Liver (tissue), 9 donors: ENCODE measurements around the gene BCL10. TPM values are rescaled to one million over a fixed set of nuclear protein-coding genes. Genes with fewer than 3 reads are reported as not detected.

ENCODE experiments used
- DNase-seq: peaks from one replicate; pipeline ENCODE4 v3.0.0-alpha.2; 2017; ENCODE audit warnings: low spot score
- H3K27ac ChIP-seq, 2 donors: one replicate each; pipeline ENCODE4 v1.7.0; 2013; ENCODE audit warnings: inconsistent platforms in 2 of 2, low read length in 2 of 2, control low read depth in 1 of 2, low read depth in 1 of 2, mild to moderate bottlenecking in 1 of 2
- H3K27me3 ChIP-seq, 4 donors: one replicate each; pipeline versions ENCODE4 v1.6.1 to v1.7.0; 2013; ENCODE audit warnings: low read length in 3 of 4, inconsistent platforms in 1 of 4, mild to moderate bottlenecking in 1 of 4, moderate library complexity in 1 of 4; ENCODE audit not compliant: control insufficient read depth in 4 of 4, insufficient read depth in 4 of 4
- H3K36me3 ChIP-seq, 4 donors: one replicate each; pipeline versions ENCODE4 v1.6.1 to v1.7.0; 2013; ENCODE audit warnings: low read length in 3 of 4, mild to moderate bottlenecking in 3 of 4, low read depth in 1 of 4, moderate library complexity in 1 of 4; ENCODE audit not compliant: control insufficient read depth in 4 of 4, insufficient read depth in 3 of 4
- H3K4me1 ChIP-seq, 4 donors: one replicate each; pipeline versions ENCODE4 v1.6.1 to v1.7.0; 2013; ENCODE audit warnings: low read length in 3 of 4, mild to moderate bottlenecking in 3 of 4, moderate library complexity in 1 of 4; ENCODE audit not compliant: control insufficient read depth in 4 of 4, insufficient read depth in 4 of 4
- H3K4me3 ChIP-seq, 3 donors: one replicate each; pipeline versions ENCODE4 v1.6.1 to v1.7.0; 2013; ENCODE audit warnings: low read length in 3 of 3, control low read depth in 1 of 3, low read depth in 1 of 3, mild to moderate bottlenecking in 1 of 3
- H3K9ac ChIP-seq, 2 donors: one replicate each; pipeline ENCODE4 v1.7.0; 2013; ENCODE audit warnings: low read length in 2 of 2, mild to moderate bottlenecking in 2 of 2, moderate library complexity in 2 of 2, control low read depth in 1 of 2, low read depth in 1 of 2
- H3K9me3 ChIP-seq, 4 donors: one replicate each; pipeline versions ENCODE4 v1.6.1 to v1.7.0; 2013; ENCODE audit warnings: low read length in 3 of 4; ENCODE audit not compliant: control insufficient read depth in 4 of 4
- CTCF ChIP-seq: fragments of 150-350 bp; IDR thresholded peaks from 2 replicates; pipeline ENCODE4 v1.5.1; 2017; ENCODE audit warnings: improper control_type of control experiment, low read depth, low read length; ENCODE audit not compliant: missing input control
- EGR1 ChIP-seq, 2 donors: IDR thresholded peaks; 2 replicates each; pipeline ENCODE4 v1.6.1; 2016 to 2018; ENCODE audit warnings: antibody characterized with exemption in 2 of 2, low read depth in 2 of 2
- FOXA1 ChIP-seq: IDR thresholded peaks from 2 replicates; pipeline ENCODE4 v1.6.1; 2016; ENCODE audit warnings: antibody characterized with exemption
- FOXA2 ChIP-seq: IDR thresholded peaks from 2 replicates; pipeline ENCODE4 v1.6.1; 2016; ENCODE audit warnings: antibody characterized with exemption
- GABPA ChIP-seq, 2 donors: IDR thresholded peaks in 1 of 2; conservative IDR thresholded peaks in 1 of 2; 2 replicates each; pipeline ENCODE4 v1.6.1; 2016; ENCODE audit warnings: antibody characterized with exemption in 2 of 2, mild to moderate bottlenecking in 1 of 2, moderate library complexity in 1 of 2
- HNF4A ChIP-seq, 2 donors: conservative IDR thresholded peaks; 2 replicates each; pipeline ENCODE4 v1.6.1; 2016; ENCODE audit warnings: antibody characterized with exemption in 2 of 2, mild to moderate bottlenecking in 2 of 2
- JUND ChIP-seq, 2 donors: IDR thresholded peaks; 2 replicates each; pipeline ENCODE4 v1.6.1; 2016; ENCODE audit warnings: antibody characterized with exemption in 2 of 2
- NR2F2 ChIP-seq: IDR thresholded peaks from 2 replicates; pipeline ENCODE4 v1.6.1; 2016; ENCODE audit warnings: antibody characterized with exemption
- RAD21 ChIP-seq, 2 donors: IDR thresholded peaks; 2 replicates each; pipeline ENCODE4 v1.6.1; 2016; ENCODE audit warnings: antibody characterized with exemption in 2 of 2, mild to moderate bottlenecking in 2 of 2
- SP1 ChIP-seq: IDR thresholded peaks from 2 replicates; pipeline ENCODE4 v1.6.1; 2018; ENCODE audit warnings: antibody characterized with exemption, mild to moderate bottlenecking
- TAF1 ChIP-seq: conservative IDR thresholded peaks from 2 replicates; pipeline ENCODE4 v1.6.1; 2016; ENCODE audit warnings: antibody characterized with exemption, mild to moderate bottlenecking
- YY1 ChIP-seq: IDR thresholded peaks from 2 replicates; pipeline ENCODE4 v1.6.1; 2016; ENCODE audit warnings: antibody characterized with exemption, mild to moderate bottlenecking
- ZBTB33 ChIP-seq: IDR thresholded peaks from 2 replicates; pipeline ENCODE4 v1.6.1; 2016; ENCODE audit warnings: antibody characterized with exemption
- WGBS: extraction: QIAGEN DNeasy Blood & Tissue Kit; methylation state at CpG from one replicate; pipeline ENCODE4 v1.1.7; 2013; 5-methylcytosine and 5-hydroxymethylcytosine counted together
- polyA plus RNA-seq, 2 donors: library from polyadenylated mRNA; stranded (reverse) in 1 of 2; unstranded in 1 of 2; fragments of 200-250 nt in 1 of 2; fragments of >200 nt in 1 of 2; fragmentation: Nextera tagmentation in 1 of 2; extraction: Ambion mirVana in 1 of 2; gene quantifications; one replicate each; pipeline versions ENCODE4 v1.2.1 to v1.2.3, GENCODE V29; 2013 to 2015
- total RNA-seq, 2 donors: library from RNA; depleted of rRNA; stranded (reverse); fragments of >200 nt; gene quantifications; one replicate each; pipeline ENCODE4 v1.2.3, GENCODE V29; 2014
- TF ChIP-seq, protein P1 (sequence below): IDR thresholded peaks from 2 replicates; pipeline ENCODE4 v1.6.1; 2016; ENCODE audit warnings: antibody characterized with exemption, mild to moderate bottlenecking
- TF ChIP-seq, protein P2 (sequence below): IDR thresholded peaks from 2 replicates; pipeline ENCODE4 v1.6.1; 2016; ENCODE audit warnings: antibody characterized with exemption
- TF ChIP-seq, protein P3 (sequence below): IDR thresholded peaks from 2 replicates; pipeline ENCODE4 v1.6.1; 2016; ENCODE audit warnings: antibody characterized with exemption
- donor health status: healthy.
- donor health status: healthy.
- donor health status: healthy.
- donor health status: healthy.
- donor health status: healthy.

Gene BCL10
- total and polyA plus RNA-seq, 4 donors, result 3.1 to 8.9 (median 7.5) TPM

DNA sequence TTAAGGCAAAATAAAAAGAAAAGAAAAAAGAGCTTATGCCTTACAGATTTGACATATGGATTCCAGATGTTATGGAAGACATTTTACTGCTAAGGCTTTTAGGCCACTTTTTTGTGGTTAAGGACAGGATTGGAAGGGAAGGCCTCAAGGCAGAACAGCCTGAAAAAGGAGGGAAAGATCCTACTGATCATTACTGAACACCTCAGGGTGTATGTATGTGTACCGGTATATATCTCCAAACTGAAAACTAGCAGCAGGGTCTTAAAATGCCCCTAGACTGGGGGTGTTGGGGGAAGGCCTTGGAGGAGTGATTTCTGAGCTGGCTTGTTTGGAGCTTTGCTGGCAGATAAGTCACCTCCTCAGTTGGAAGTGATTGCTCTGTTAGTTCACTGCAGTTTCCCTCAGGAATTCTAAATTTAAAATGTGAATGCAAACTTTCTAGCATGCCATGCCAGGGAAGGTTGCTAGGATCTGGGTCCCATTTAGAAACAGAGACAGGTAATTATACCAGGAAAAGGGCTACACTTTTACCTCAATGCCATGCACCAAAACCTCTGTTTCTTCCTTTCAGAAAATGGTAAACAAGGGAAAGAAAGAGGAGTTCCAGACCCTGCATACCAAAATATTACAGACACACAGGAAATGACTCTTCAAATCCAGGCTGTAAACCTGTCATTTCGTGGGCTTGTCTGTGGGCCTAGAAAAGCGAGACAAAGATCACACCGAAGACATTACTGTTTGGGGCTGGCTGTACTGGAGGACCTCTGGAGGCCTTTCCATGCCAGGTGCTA lies 32.0 kb downstream of the BCL10 start:
- Histone ChIP-seq H3K4me3 (no peak overlapping the region), H3K4me1 (no peaks in the 10 kb centered on the region), H3K9ac (no peak overlapping the region), H3K36me3 (no peaks in the 10 kb centered on the region), H3K27ac (no peak overlapping the region), H3K27me3 (no peaks in the 10 kb centered on the region), H3K9me3 (no peaks in the 10 kb centered on the region)
- TF ChIP-seq JUND (IDR thresholded peaks at IDR 0.05) (no peak), HNF4A (conservative IDR thresholded peaks at IDR 0.05) (no peak), TAF1 (no peak), GABPA (IDR thresholded peaks at IDR 0.05 in 1 of 2, conservative IDR thresholded peaks at IDR 0.05 in 1 of 2) (no peak), NR2F2 (no peak), CTCF (no peak), EGR1 (IDR thresholded peaks at IDR 0.05; ENCODE audit: low read depth in 2 of 2) (no peak), SP1 (no peak), YY1 (no peak), RAD21 (IDR thresholded peaks at IDR 0.05) (no peak), FOXA2 (no peak), FOXA1 (no peak), ZBTB33 (no peak)
- TF ChIP-seq, protein P1, sequence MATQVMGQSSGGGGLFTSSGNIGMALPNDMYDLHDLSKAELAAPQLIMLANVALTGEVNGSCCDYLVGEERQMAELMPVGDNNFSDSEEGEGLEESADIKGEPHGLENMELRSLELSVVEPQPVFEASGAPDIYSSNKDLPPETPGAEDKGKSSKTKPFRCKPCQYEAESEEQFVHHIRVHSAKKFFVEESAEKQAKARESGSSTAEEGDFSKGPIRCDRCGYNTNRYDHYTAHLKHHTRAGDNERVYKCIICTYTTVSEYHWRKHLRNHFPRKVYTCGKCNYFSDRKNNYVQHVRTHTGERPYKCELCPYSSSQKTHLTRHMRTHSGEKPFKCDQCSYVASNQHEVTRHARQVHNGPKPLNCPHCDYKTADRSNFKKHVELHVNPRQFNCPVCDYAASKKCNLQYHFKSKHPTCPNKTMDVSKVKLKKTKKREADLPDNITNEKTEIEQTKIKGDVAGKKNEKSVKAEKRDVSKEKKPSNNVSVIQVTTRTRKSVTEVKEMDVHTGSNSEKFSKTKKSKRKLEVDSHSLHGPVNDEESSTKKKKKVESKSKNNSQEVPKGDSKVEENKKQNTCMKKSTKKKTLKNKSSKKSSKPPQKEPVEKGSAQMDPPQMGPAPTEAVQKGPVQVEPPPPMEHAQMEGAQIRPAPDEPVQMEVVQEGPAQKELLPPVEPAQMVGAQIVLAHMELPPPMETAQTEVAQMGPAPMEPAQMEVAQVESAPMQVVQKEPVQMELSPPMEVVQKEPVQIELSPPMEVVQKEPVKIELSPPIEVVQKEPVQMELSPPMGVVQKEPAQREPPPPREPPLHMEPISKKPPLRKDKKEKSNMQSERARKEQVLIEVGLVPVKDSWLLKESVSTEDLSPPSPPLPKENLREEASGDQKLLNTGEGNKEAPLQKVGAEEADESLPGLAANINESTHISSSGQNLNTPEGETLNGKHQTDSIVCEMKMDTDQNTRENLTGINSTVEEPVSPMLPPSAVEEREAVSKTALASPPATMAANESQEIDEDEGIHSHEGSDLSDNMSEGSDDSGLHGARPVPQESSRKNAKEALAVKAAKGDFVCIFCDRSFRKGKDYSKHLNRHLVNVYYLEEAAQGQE, result no peak
- TF ChIP-seq, protein P2, sequence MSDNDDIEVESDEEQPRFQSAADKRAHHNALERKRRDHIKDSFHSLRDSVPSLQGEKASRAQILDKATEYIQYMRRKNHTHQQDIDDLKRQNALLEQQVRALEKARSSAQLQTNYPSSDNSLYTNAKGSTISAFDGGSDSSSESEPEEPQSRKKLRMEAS, result no peak
- TF ChIP-seq, protein P3, sequence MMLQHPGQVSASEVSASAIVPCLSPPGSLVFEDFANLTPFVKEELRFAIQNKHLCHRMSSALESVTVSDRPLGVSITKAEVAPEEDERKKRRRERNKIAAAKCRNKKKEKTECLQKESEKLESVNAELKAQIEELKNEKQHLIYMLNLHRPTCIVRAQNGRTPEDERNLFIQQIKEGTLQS, result no peak
- DNase-seq, result no peak
- 71% methylated on average over 4 of the region's 4 CpGs for WGBS
